H1 (cell line): ENCODE data around the gene PGGHG. TPM values are rescaled to one million over a fixed set of nuclear protein-coding genes. Genes with fewer than 3 reads are reported as not detected.

Experiments
- CTCF ChIA-PET: fragments of 300-600 bp; sonication (Branson Sonifier 250); formaldehyde crosslinking; loops from one replicate; lab custom pipeline; 2021; ENCODE audit not compliant: partially characterized antibody; lab: Charles Lee
- POLR2A ChIA-PET: fragments of 300-600 bp; sonication (Branson Sonifier 250); formaldehyde crosslinking; loops from one replicate; lab custom pipeline; 2021; ENCODE audit warnings: inconsistent platforms; ENCODE audit not compliant: partially characterized antibody; lab: Charles Lee
- DNase-seq, 2 experiments: peaks; one replicate each; pipeline versions ENCODE4 v3.0.0 to v3.0.0-alpha.2; 2010 to 2022; ENCODE audit warnings: low spot score in 2 of 2, low read depth in 1 of 2, mixed read lengths in 1 of 2
- FAIRE-seq: peaks from 2 replicates; lab custom pipeline; 2011; peaks lifted over from hg19 to GRCh38; lab: Jason Lieb, UNC
- H2AFZ ChIP-seq: 2 replicates; pipeline ENCODE4 v1.8.1; 2012; ENCODE audit warnings: low read length, inconsistent platforms
- H2AK5ac ChIP-seq: 2 replicates; pipeline ENCODE4 v1.6.1; 2013; ENCODE audit warnings: low read depth, low read length
- H2BK120ac ChIP-seq: replicated peaks from 2 replicates; pipeline ENCODE3; 2013; ENCODE audit warnings: low read depth, low read length, inconsistent platforms
- H2BK12ac ChIP-seq: 2 replicates; pipeline ENCODE4 v1.6.1; 2013; ENCODE audit warnings: low read depth, low read length
- H2BK15ac ChIP-seq: 2 replicates; pipeline ENCODE4 v1.6.1; 2013; ENCODE audit warnings: low read length
- H2BK20ac ChIP-seq: 2 replicates; pipeline ENCODE4 v1.6.1; 2013; ENCODE audit warnings: low read length
- H2BK5ac ChIP-seq: 2 replicates; pipeline ENCODE4 v1.6.1; 2013; ENCODE audit warnings: low read depth, low read length
- H3K14ac ChIP-seq: 2 replicates; pipeline ENCODE4 v1.6.1; 2013; ENCODE audit warnings: inconsistent platforms; ENCODE audit not compliant: insufficient read length
- H3K18ac ChIP-seq: 2 replicates; pipeline ENCODE4 v1.6.1; 2013; ENCODE audit warnings: low read length; ENCODE audit errors: extremely low read depth
- H3K23ac ChIP-seq: 2 replicates; pipeline ENCODE4 v1.6.1; 2013; ENCODE audit warnings: inconsistent platforms; ENCODE audit not compliant: insufficient read length
- H3K23me2 ChIP-seq: 2 replicates; pipeline ENCODE4 v1.6.1; 2013; ENCODE audit warnings: low read depth, low read length
- H3K27ac ChIP-seq: 2 replicates; pipeline ENCODE4 v1.6.1; 2011; ENCODE audit warnings: low read depth, low read length, inconsistent platforms
- H3K27me3 ChIP-seq, 4 experiments: replicated peaks in 1 of 4; 1 replicate in 1 of 4; 2 replicates in 3 of 4; pipeline versions ENCODE4 v1.6.1 to v1.8.1; 2011 to 2013; ENCODE audit warnings: low read length in 3 of 4, mild to moderate bottlenecking in 3 of 4, inconsistent platforms in 2 of 4, mixed read lengths in 2 of 4, moderate library complexity in 1 of 4; ENCODE audit not compliant: control insufficient read depth in 3 of 4, insufficient read depth in 3 of 4; ENCODE audit errors: extremely low read depth in 1 of 4
- H3K36me3 ChIP-seq, 4 experiments: 2 replicates each; pipeline versions ENCODE4 v1.6.1 to v1.8.1; 2011 to 2013; ENCODE audit warnings: mild to moderate bottlenecking in 4 of 4, low read length in 3 of 4, moderate library complexity in 2 of 4, control low read depth in 1 of 4, inconsistent platforms in 1 of 4; ENCODE audit not compliant: insufficient read depth in 4 of 4, control insufficient read depth in 2 of 4
- H3K4ac ChIP-seq: replicated peaks from 2 replicates; pipeline ENCODE3; 2013; ENCODE audit warnings: low read length, low read depth, mixed read lengths, inconsistent platforms; ENCODE audit not compliant: insufficient read length
- H3K4me1 ChIP-seq, 4 experiments: replicated peaks in 1 of 4; 1 replicate in 1 of 4; 2 replicates in 3 of 4; pipeline versions ENCODE4 v1.6.1 to v1.8.1; 2011 to 2013; ENCODE audit warnings: low read length in 3 of 4, inconsistent platforms in 2 of 4, mixed read lengths in 1 of 4; ENCODE audit not compliant: insufficient read depth in 4 of 4, control insufficient read depth in 3 of 4
- H3K4me2 ChIP-seq, 2 experiments: 2 replicates each; pipeline versions ENCODE4 v1.6.1 to v1.8.1; 2011 to 2013; ENCODE audit warnings: low read depth in 2 of 2, low read length in 2 of 2, control low read depth in 1 of 2, inconsistent platforms in 1 of 2, mild to moderate bottlenecking in 1 of 2; ENCODE audit not compliant: insufficient read depth in 1 of 2
- H3K4me3 ChIP-seq, 4 experiments: fragments of 200-600, 300-600 bp in 1 of 4; sonication (generic), shearing (Covaris generic), sonication (Bioruptor Twin) in 1 of 4; 2 replicates each; pipeline versions ENCODE4 v1.5.1 to v1.8.1; 2011 to 2016; ENCODE audit warnings: low read length in 4 of 4, low read depth in 3 of 4, control low read depth in 2 of 4, inconsistent platforms in 2 of 4, mild to moderate bottlenecking in 2 of 4, mixed read lengths in 1 of 4, moderate library complexity in 1 of 4; ENCODE audit not compliant: insufficient read depth in 2 of 4; ENCODE audit errors: extremely low read depth in 1 of 4
- H3K56ac ChIP-seq: replicated peaks from 2 replicates; pipeline ENCODE3; 2013; ENCODE audit warnings: low read depth, mild to moderate bottlenecking, mixed read lengths, low read length, inconsistent platforms; ENCODE audit not compliant: insufficient read length
- H3K79me1 ChIP-seq: 2 replicates; pipeline ENCODE4 v1.6.1; 2013; ENCODE audit warnings: low read depth, low read length, control low read depth
- H3K79me2 ChIP-seq, 2 experiments: 2 replicates each; pipeline versions ENCODE4 v1.6.1 to v1.8.1; 2012 to 2013; ENCODE audit warnings: low read length in 2 of 2, mild to moderate bottlenecking in 2 of 2, inconsistent platforms in 1 of 2; ENCODE audit not compliant: insufficient read depth in 2 of 2, control insufficient read depth in 1 of 2
- H3K9ac ChIP-seq, 4 experiments: replicated peaks in 1 of 4; 1 replicate in 1 of 4; 2 replicates in 3 of 4; pipeline versions ENCODE4 v1.6.1 to v1.8.1; 2011 to 2013; ENCODE audit warnings: low read depth in 3 of 4, low read length in 3 of 4, control low read depth in 2 of 4, mild to moderate bottlenecking in 2 of 4, moderate library complexity in 2 of 4, inconsistent platforms in 1 of 4; ENCODE audit errors: extremely low read depth in 1 of 4
- H3K9me3 ChIP-seq, 2 experiments: 2 replicates each; pipeline versions ENCODE4 v1.6.1 to v1.8.1; 2012 to 2013; ENCODE audit warnings: mild to moderate bottlenecking in 2 of 2, moderate library complexity in 2 of 2, control low read depth in 1 of 2, inconsistent platforms in 1 of 2, low read depth in 1 of 2, low read length in 1 of 2, mixed read lengths in 1 of 2; ENCODE audit not compliant: insufficient read depth in 2 of 2
- H4K20me1 ChIP-seq, 2 experiments: replicated peaks in 1 of 2; 2 replicates each; pipeline versions ENCODE3 to v1.8.1; 2011 to 2013; ENCODE audit warnings: inconsistent platforms in 2 of 2, low read length in 2 of 2, mild to moderate bottlenecking in 1 of 2; ENCODE audit not compliant: insufficient read depth in 2 of 2, control insufficient read depth in 1 of 2
- H4K5ac ChIP-seq: 2 replicates; pipeline ENCODE4 v1.6.1; 2013; ENCODE audit warnings: low read length, low read depth, mixed read lengths, inconsistent platforms; ENCODE audit not compliant: insufficient read length
- H4K8ac ChIP-seq: 2 replicates; pipeline ENCODE4 v1.8.0; 2013; ENCODE audit warnings: mild to moderate bottlenecking, moderate library complexity, low read length, inconsistent platforms; ENCODE audit not compliant: insufficient read depth; ENCODE audit errors: extremely low read depth
- H4K91ac ChIP-seq: replicated peaks from 2 replicates; pipeline ENCODE3; 2013; ENCODE audit warnings: low read length, mixed read lengths, inconsistent platforms; ENCODE audit not compliant: insufficient read length
- CBX8 ChIP-seq: fragments of 300-800, 300-1000 bp; sonication (generic); IDR thresholded peaks from 2 replicates; pipeline ENCODE4 v1.7.1; 2016; ENCODE audit warnings: low read depth, low read length, borderline replicate concordance
- HDAC2 ChIP-seq, 2 experiments: fragments of 300-600 bp in 1 of 2; sonication (generic) in 1 of 2; IDR thresholded peaks; 2 replicates each; pipeline ENCODE4 v1.6.1; 2011 to 2012; ENCODE audit warnings: low read depth in 2 of 2, low read length in 2 of 2, mild to moderate bottlenecking in 2 of 2, moderate library complexity in 2 of 2, borderline replicate concordance in 1 of 2, inconsistent platforms in 1 of 2
- MAX ChIP-seq: IDR thresholded peaks from 2 replicates; pipeline ENCODE4 v1.6.1; 2012; ENCODE audit warnings: inconsistent platforms
- WGBS, 2 experiments: shearing (Covaris generic) in 1 of 2; methylation state at CpG; one replicate each; pipeline versions ENCODE4 v1.1.6 to v1.1.7; 2013 to 2015; ENCODE audit warnings: low lambda C conversion rate in 2 of 2, mixed read lengths in 2 of 2, inconsistent platforms in 1 of 2, low coverage in 1 of 2, missing lambda C conversion rate in 1 of 2; ENCODE audit not compliant: insufficient replicate concordance in 2 of 2, insufficient coverage in 1 of 2, insufficient read length in 1 of 2; ENCODE audit errors: extremely low coverage in 1 of 2, missing lambda C conversion rate in 1 of 2; 5-methylcytosine and 5-hydroxymethylcytosine counted together
- polyA plus RNA-seq, 7 experiments: library from polyadenylated mRNA; depleted of rRNA in 3 of 7; stranded (reverse) in 5 of 7; unstranded in 2 of 7; fragments of >200 nt in 5 of 7; fragments of 200-250 nt in 2 of 7; gene quantifications; 1 replicate in 5 of 7; 2 replicates in 1 of 7; 4 replicates in 1 of 7; pipeline versions ENCODE4 v1.2.1 to v1.2.3, GENCODE V29; 2011 to 2013; ENCODE audit warnings: missing spikeins in 2 of 7, mixed read lengths in 2 of 7
- total RNA-seq: library from RNA; stranded (reverse); fragmentation: NEBNext Ultra II Directional; extraction: Animal tissue kit (Norgen Biotek cat#: 25700); gene quantifications from 2 replicates; pipeline ENCODE4 v1.2.1, GENCODE V29; 2021

The PGGHG gene
- total and polyA plus RNA-seq, 2 of the 8 experiments (the other 6 are each of a cell fraction or from before 2014, with no cell fraction given): 34.8 to 60.7 TPM

- Histone ChIP-seq H4K91ac (no peak overlapping the region), H3K14ac (no peak overlapping the region), H3K4ac (no peak overlapping the region), H4K8ac (no peak overlapping the region), H3K9me3 (no peaks in the 10 kb centered on the region), H3K18ac (no peak overlapping the region), H3K36me3 (peaks cover 20 to 63% (median 50%) of the 10 kb centered on the region in 4 experiments), H2BK12ac (no peak overlapping the region), H3K56ac (no peak overlapping the region), H3K27me3 (no peaks in the 10 kb centered on the region; a peak in 1 of 7 replicates), H2BK20ac (no peak overlapping the region), H4K20me1 (peaks cover 0 to 1% of the 10 kb centered on the region in 2 experiments), H2BK15ac (no peak overlapping the region), H3K23ac (no peak overlapping the region), H2BK120ac (no peak overlapping the region), H2BK5ac (no peak overlapping the region), H3K23me2 (peaks cover 2% of the 10 kb centered on the region; the same call in 1 of the 2 replicates), H3K4me2 (no peak overlapping the region), H3K27ac (no peak overlapping the region), H2AFZ (no peak overlapping the region), H3K9ac (no peak overlapping the region), H3K79me1 (no peaks in the 10 kb centered on the region), H3K4me1 (no peaks in the 10 kb centered on the region), H2AK5ac (no peak overlapping the region), H3K4me3 (no peak overlapping the region), H3K79me2 (no peaks in the 10 kb centered on the region), H4K5ac (no peak overlapping the region)
- TF ChIP-seq HDAC2 (IDR thresholded peaks at IDR 0.05; ENCODE audit: borderline replicate concordance in 1 of 2, low read depth in 2 of 2, low read length in 2 of 2): no peak
- no peak for TF ChIP-seq CBX8
- no peak for TF ChIP-seq MAX
- POLR2A ChIA-PET: interaction anchor here (1.5 to 1.6 kb wide), 2 partner anchors 11 to 53 kb away, joined by 3 to 5 read pairs; no protein-coding TSS in a partner anchor
- peak in 1 of 2 experiments; percentile 11 for DNase-seq
- no peak for FAIRE-seq
- CTCF ChIA-PET: interaction anchor here (1.0 to 9.8 kb wide), 12 partner anchors 10 to 116 kb away, joined by 4 to 212 read pairs (median 26); partner anchors contain the start of genes B4GALNT4, IFITM2, NLRP6 and PGGHG
- WGBS, 2 experiments: 73% methylated on average over 8 of the region's 8 CpGs; no CpG with 5 or more reads in 1 of the 2 experiments
Observed at GRCh38 chr11:249062-249461, 39.9 kb upstream of the PGGHG start.
